AG10803 (cell line): ENCODE results near the gene GCN1.
A peak's percentile ranks its signal among the peaks of the same experiment; 100 is the strongest.
"Not testable (repeated sequence)": the region's sequence is repeated elsewhere in the genome, so short reads cannot be mapped to it uniquely, and the experiment has no call there.

Experiments
- DNase-seq: peaks from one replicate; pipeline ENCODE4 v3.0.0; 2010; ENCODE audit warnings: low read depth
- H3K4me3 ChIP-seq: 2 replicates; pipeline ENCODE4 v1.5.1; 2011; ENCODE audit warnings: mild to moderate bottlenecking, low read length, control low read depth
- CTCF ChIP-seq: conservative IDR thresholded peaks from 2 replicates; pipeline ENCODE4 v1.5.1; 2011; ENCODE audit warnings: mild to moderate bottlenecking, low read length, control low read depth, inconsistent platforms

The GCN1 gene

GRCh38 chr12:120199595-120200306, 5.2 kb upstream of the GCN1 start:
- H3K4me3 ChIP-seq: peak overlapping the region; percentile 71
- DNase-seq: peak; percentile 94
- TF ChIP-seq CTCF: no peak

DNA sequence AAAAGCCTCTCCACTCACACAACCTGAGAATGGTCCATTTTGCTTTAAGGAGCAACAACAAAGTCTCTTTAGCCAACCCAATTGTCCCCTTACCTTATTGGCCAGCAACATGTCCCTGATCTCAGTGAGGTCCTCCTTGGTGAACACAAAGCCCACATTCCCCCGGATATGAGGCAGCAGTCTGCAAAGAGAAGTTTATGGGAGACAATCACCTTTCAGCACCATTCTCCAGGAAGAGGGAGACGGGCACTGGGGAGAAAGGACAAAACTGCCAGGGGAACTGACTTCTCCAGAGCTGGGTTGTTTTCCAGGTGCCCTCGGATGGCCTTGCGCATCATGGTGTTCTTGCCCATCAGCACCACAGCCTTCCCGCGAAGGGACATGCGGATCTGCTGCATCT, 4.5 kb upstream of the GCN1 start:
- H3K4me3 ChIP-seq: peak overlapping the region; percentile 71
- no peak for TF ChIP-seq CTCF
- no peak for DNase-seq

DNA sequence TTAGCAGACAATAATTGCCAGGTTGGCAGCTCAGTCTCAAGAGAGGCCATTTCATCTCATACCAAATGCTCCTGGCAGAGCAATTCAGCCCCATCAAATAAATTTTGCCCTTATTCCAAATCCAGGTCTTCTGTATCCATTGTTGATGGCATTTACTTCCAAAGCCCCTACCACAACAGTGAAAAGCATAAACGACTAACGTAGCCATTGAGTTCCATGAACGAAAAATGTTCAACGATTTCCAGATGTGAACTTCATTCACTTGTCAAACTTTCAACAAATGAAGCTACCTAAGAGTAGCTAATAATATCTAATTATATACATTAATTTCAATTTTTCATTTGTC, 3.0 kb upstream of the GCN1 start:
- no peak overlapping the region for H3K4me3 ChIP-seq
- TF ChIP-seq CTCF: no peak
- DNase-seq: no peak

- H3K4me3 ChIP-seq, DNase-seq: not testable (repeated sequence)
Observed at GRCh38 chr12:120196817-120197541, 2.5 kb upstream of the GCN1 start.

DNA sequence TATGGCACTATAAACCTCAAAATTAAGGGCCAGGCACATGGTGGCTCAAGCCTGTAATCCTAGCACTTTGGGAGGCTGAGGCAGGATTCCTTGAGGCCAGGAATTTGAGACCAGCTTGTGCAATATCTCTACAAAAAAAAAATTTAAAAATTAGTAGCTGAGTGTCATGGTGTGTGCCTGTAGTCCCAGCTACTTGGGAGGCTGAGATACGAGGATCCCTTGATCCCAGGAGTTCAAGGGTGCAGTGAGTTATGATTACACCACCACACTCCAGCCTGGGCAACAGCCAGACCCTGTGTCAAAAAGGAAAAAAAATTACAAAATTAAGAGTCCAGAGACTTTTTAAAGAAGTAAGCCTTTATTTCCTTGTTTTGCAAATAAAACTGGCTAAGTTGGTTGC, 1.8 kb upstream of the GCN1 start:
- no peak for DNase-seq
- no peak for TF ChIP-seq CTCF
- H3K4me3 ChIP-seq: no peak overlapping the region

DNA sequence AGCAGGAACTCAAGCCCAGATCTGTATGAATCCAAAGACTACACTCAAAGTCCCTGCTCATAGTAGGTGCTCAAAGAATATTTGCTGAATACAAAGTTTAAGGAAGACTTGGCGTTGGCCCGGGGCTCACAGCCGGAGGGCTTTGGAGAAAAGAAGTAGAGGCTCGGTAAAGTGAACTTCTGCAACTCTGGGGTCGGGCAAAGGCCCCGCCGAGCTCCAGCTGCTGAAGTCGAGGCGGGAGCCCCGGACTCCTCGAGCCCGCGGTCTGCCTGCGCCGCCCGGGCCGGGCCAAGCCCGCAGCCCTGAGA, 335 bp downstream of the GCN1 start:
- H3K4me3 ChIP-seq: peak overlapping the region; percentile 82
- TF ChIP-seq CTCF: no peak
- DNase-seq: no peak

DNA sequence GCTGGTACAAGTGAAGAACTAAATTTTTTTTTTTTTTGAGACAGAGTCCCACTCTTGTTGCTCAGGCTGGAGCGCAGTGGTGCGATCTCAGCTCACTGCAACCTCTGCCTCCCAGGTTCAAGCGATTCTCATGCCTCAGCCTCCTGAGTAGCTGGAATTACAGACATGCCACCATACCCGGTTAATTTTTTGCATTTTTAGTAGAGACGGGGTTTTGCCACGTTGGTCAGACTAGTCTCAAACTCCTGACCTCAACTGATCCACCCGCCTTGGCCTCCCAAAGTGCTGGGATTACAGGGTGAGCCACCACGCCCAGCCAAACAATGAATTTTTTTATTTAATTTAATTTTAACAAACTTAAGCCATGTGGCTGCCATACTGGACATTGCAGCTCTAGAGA, 1.2 kb downstream of the GCN1 start:
- DNase-seq: not testable (repeated sequence)
- H3K4me3 ChIP-seq: peak overlapping the region; percentile 82

- TF ChIP-seq CTCF: no peak
Observed at GRCh38 chr12:120190985-120191480, 3.5 kb downstream of the GCN1 start.

More at GRCh38 chr12:120190985-120191480, 3.5 kb downstream of the GCN1 start:
- DNase-seq: no peak
- H3K4me3 ChIP-seq: no peak overlapping the region
